Stimulated activated memory B cell treated with anti-CD40 and anti-IgM and Interleukin-4, amounts not matched to agents 10 μg/mL and 1 μg/mL and 100 μg/mL, for 72 hours (primary cell): Measurements from ENCODE around the gene SAA2.
A peak's percentile ranks its signal among the peaks of the same experiment; 100 is the strongest.
"Not testable (repeated sequence)": the region's sequence is repeated elsewhere in the genome, so short reads cannot be mapped to it uniquely, and the experiment has no call there.

ENCODE experiments used
- ATAC-seq: fragments of 150-1000 bp; cut with Tn5 transposase; 2 replicates; pipeline ENCODE4 v1.10.0; 2021
- H3K27ac Mint-ChIP-seq: one replicate; pipeline ENCODE4 v1.8.0; 2022; ENCODE audit warnings: mild to moderate bottlenecking, mixed read lengths
- H3K27me3 Mint-ChIP-seq: one replicate; pipeline ENCODE4 v1.8.0; 2022; ENCODE audit warnings: mixed read lengths
- H3K36me3 Mint-ChIP-seq: one replicate; pipeline ENCODE4 v1.8.0; 2022; ENCODE audit warnings: mixed read lengths
- H3K4me1 Mint-ChIP-seq: one replicate; pipeline ENCODE4 v1.8.0; 2022; ENCODE audit warnings: mixed read lengths
- H3K4me3 Mint-ChIP-seq: one replicate; pipeline ENCODE4 v1.8.0; 2022; ENCODE audit warnings: mild to moderate bottlenecking, moderate library complexity, mixed read lengths
- H3K9me3 Mint-ChIP-seq: one replicate; pipeline ENCODE4 v1.8.0; 2022; ENCODE audit warnings: mixed read lengths

The SAA2 gene

GRCh38 chr11:18230859-18231258, 17.6 kb downstream of the SAA2 start:
- Mint-ChIP-seq H3K27ac (no peak overlapping the region), H3K4me1 (peaks cover 21% of the 10 kb centered on the region), H3K27me3 (peaks cover 3% of the 10 kb centered on the region), H3K9me3 (peaks cover 5% of the 10 kb centered on the region), H3K4me3 (no peak overlapping the region), H3K36me3 (no peaks in the 10 kb centered on the region)
- no peak for ATAC-seq

- peak overlapping the region; percentile 41 for H3K27ac Mint-ChIP-seq
- ATAC-seq, result peak; percentile 96
Observed at GRCh38 chr11:18229501-18229900, 19.0 kb downstream of the SAA2 start.

GRCh38 chr11:18225913-18226312, 22.6 kb downstream of the SAA2 start:
- H3K27me3 Mint-ChIP-seq, result no peaks in the 10 kb centered on the region
- H3K4me1 Mint-ChIP-seq, result peaks cover 36% of the 10 kb centered on the region
- no peak overlapping the region for H3K27ac Mint-ChIP-seq
- no peak overlapping the region for H3K4me3 Mint-ChIP-seq
- ATAC-seq, result no peak
- no peaks in the 10 kb centered on the region for H3K36me3 Mint-ChIP-seq
- peaks cover 8% of the 10 kb centered on the region for H3K9me3 Mint-ChIP-seq

More at GRCh38 chr11:18229501-18229900, 19.0 kb downstream of the SAA2 start:
- H3K27me3 Mint-ChIP-seq, result no peaks in the 10 kb centered on the region
- peaks cover 28% of the 10 kb centered on the region for H3K4me1 Mint-ChIP-seq
- no peak overlapping the region for H3K4me3 Mint-ChIP-seq
- H3K36me3 Mint-ChIP-seq, result no peaks in the 10 kb centered on the region
- peaks cover 5% of the 10 kb centered on the region for H3K9me3 Mint-ChIP-seq

GRCh38 chr11:18223591-18224387, 24.7 kb downstream of the SAA2 start:
- no peak overlapping the region for H3K4me3 Mint-ChIP-seq
- peaks cover 14% of the 10 kb centered on the region for H3K9me3 Mint-ChIP-seq
- H3K4me1 Mint-ChIP-seq, result peaks cover 24% of the 10 kb centered on the region
- no peaks in the 10 kb centered on the region for H3K36me3 Mint-ChIP-seq
- H3K27me3 Mint-ChIP-seq, result no peaks in the 10 kb centered on the region
- no peak for ATAC-seq
- H3K27ac Mint-ChIP-seq, result no peak overlapping the region

- ATAC-seq, result no peak
- Mint-ChIP-seq H3K27ac (no peak overlapping the region), H3K36me3 (no peaks in the 10 kb centered on the region), H3K4me1 (peaks cover 18% of the 10 kb centered on the region), H3K27me3 (no peaks in the 10 kb centered on the region), H3K9me3 (peaks cover 15% of the 10 kb centered on the region), H3K4me3 (no peak overlapping the region)
Observed at GRCh38 chr11:18222814-18223421, 25.6 kb downstream of the SAA2 start.

- H3K27ac Mint-ChIP-seq, result no peak overlapping the region
- H3K27me3 Mint-ChIP-seq, result no peaks in the 10 kb centered on the region
- H3K9me3 Mint-ChIP-seq, result peaks cover 15% of the 10 kb centered on the region
- no peak for ATAC-seq
- H3K36me3 Mint-ChIP-seq, result no peaks in the 10 kb centered on the region
- H3K4me3 Mint-ChIP-seq, result no peak overlapping the region
- H3K4me1 Mint-ChIP-seq, result peaks cover 18% of the 10 kb centered on the region
Observed at GRCh38 chr11:18221274-18221876, 27.1 kb downstream of the SAA2 start.

GRCh38 chr11:18209058-18209457, 39.4 kb downstream of the SAA2 start:
- no peaks in the 10 kb centered on the region for H3K9me3 Mint-ChIP-seq
- H3K36me3 Mint-ChIP-seq, result no peaks in the 10 kb centered on the region
- ATAC-seq, result no peak
- no peak overlapping the region for H3K27ac Mint-ChIP-seq
- H3K27me3 Mint-ChIP-seq, result peaks cover 38% of the 10 kb centered on the region
- no peaks in the 10 kb centered on the region for H3K4me1 Mint-ChIP-seq
- H3K4me3 Mint-ChIP-seq, result no peak overlapping the region

GRCh38 chr11:18204771-18205170, 43.7 kb downstream of the SAA2 start:
- peaks cover 3% of the 10 kb centered on the region for H3K9me3 Mint-ChIP-seq
- no peak overlapping the region for H3K4me3 Mint-ChIP-seq
- no peaks in the 10 kb centered on the region for H3K4me1 Mint-ChIP-seq
- H3K27ac Mint-ChIP-seq, result no peak overlapping the region
- peaks cover 40% of the 10 kb centered on the region for H3K27me3 Mint-ChIP-seq
- H3K36me3 Mint-ChIP-seq, result no peaks in the 10 kb centered on the region
- ATAC-seq, result no peak

GRCh38 chr11:18204220-18204619, 44.2 kb downstream of the SAA2 start:
- no peaks in the 10 kb centered on the region for H3K36me3 Mint-ChIP-seq
- H3K27ac Mint-ChIP-seq, result no peak overlapping the region
- no peak for ATAC-seq
- H3K9me3 Mint-ChIP-seq, result peaks cover 3% of the 10 kb centered on the region
- H3K4me3 Mint-ChIP-seq, result no peak overlapping the region
- no peaks in the 10 kb centered on the region for H3K4me1 Mint-ChIP-seq
- peaks cover 36% of the 10 kb centered on the region for H3K27me3 Mint-ChIP-seq

GRCh38 chr11:18203723-18204122, 44.7 kb downstream of the SAA2 start:
- Mint-ChIP-seq H3K4me3 (no peak overlapping the region), H3K36me3 (no peaks in the 10 kb centered on the region), H3K27ac (no peak overlapping the region), H3K9me3 (peaks cover 3% of the 10 kb centered on the region), H3K4me1 (no peaks in the 10 kb centered on the region), H3K27me3 (peaks cover 31% of the 10 kb centered on the region)
- no peak for ATAC-seq

- not testable (repeated sequence) for H3K27ac Mint-ChIP-seq, H3K4me1 Mint-ChIP-seq
Observed at GRCh38 chr11:18197738-18198137, 50.7 kb downstream of the SAA2 start.

GRCh38 chr11:18196532-18196931, 51.9 kb downstream of the SAA2 start:
- H3K4me1 Mint-ChIP-seq, result no peaks in the 10 kb centered on the region
- no peak for ATAC-seq
- H3K27ac Mint-ChIP-seq, result no peak overlapping the region
- no peaks in the 10 kb centered on the region for H3K36me3 Mint-ChIP-seq
- H3K9me3 Mint-ChIP-seq, result peaks cover 7% of the 10 kb centered on the region
- H3K4me3 Mint-ChIP-seq, result no peak overlapping the region
- no peaks in the 10 kb centered on the region for H3K27me3 Mint-ChIP-seq

More at GRCh38 chr11:18197738-18198137, 50.7 kb downstream of the SAA2 start:
- not testable (repeated sequence) for H3K4me3 Mint-ChIP-seq, H3K36me3 Mint-ChIP-seq, H3K27me3 Mint-ChIP-seq, ATAC-seq
- peaks cover 10% of the 10 kb centered on the region for H3K9me3 Mint-ChIP-seq
